HUES6 (cell line): ENCODE data around the gene ADAD2.

Experiments
- H3K27ac ChIP-seq: 2 replicates; pipeline ENCODE4 v1.7.0; 2013; ENCODE audit warnings: low read depth, mild to moderate bottlenecking, low read length, inconsistent platforms
- H3K27me3 ChIP-seq: 2 replicates; pipeline ENCODE4 v1.6.1; 2013; ENCODE audit warnings: low read length; ENCODE audit not compliant: control insufficient read depth, insufficient read depth
- H3K36me3 ChIP-seq: 2 replicates; pipeline ENCODE4 v1.6.1; 2013; ENCODE audit warnings: low read length; ENCODE audit not compliant: control insufficient read depth, insufficient read depth
- H3K4me1 ChIP-seq: 2 replicates; pipeline ENCODE4 v1.6.1; 2013; ENCODE audit warnings: low read length; ENCODE audit not compliant: control insufficient read depth, insufficient read depth
- H3K4me3 ChIP-seq: 2 replicates; pipeline ENCODE4 v1.5.1; 2013; ENCODE audit warnings: low read depth, low read length
- H3K9ac ChIP-seq: one replicate; pipeline ENCODE4 v1.6.1; 2013; ENCODE audit warnings: mild to moderate bottlenecking, low read length
- H3K9me3 ChIP-seq: 2 replicates; pipeline ENCODE4 v1.6.1; 2013; ENCODE audit warnings: low read depth, low read length; ENCODE audit not compliant: control insufficient read depth, insufficient read depth

The ADAD2 gene

DNA sequence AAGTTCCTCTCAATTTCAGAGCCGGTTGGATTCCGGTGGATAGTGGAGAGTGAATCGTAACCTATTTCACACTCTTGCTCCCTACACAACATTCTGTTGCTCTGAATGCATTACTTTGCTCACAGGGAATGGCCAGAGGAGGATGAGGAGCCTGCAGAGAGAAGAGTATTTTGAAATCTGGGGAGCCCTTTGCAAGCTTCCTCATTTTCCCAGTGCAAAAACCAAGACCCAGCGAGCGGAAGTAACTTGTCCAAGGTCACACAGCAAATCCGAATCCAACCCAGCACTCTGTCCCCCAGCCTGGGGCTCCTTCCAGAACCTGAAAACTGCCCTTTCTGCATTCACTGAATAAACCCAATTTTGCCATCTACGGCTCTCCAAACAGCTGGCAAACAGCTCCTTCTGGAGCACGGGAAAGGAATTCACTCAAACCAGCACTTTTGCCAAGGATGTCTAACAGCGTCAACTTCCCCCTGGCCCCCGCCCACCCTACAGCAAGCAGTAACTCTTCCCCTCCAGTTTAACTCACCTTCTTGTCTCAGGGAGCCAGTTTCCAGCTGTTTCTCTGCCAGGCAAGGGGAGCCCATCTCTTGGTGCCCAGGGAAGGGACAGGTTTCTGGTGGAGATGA is 48.3 kb downstream of the ADAD2 start:
- Histone ChIP-seq H3K4me1 (no peaks in the 10 kb centered on the region), H3K27ac (no peak overlapping the region), H3K27me3 (no peaks in the 10 kb centered on the region), H3K4me3 (no peak overlapping the region), H3K9ac (no peak overlapping the region), H3K9me3 (no peaks in the 10 kb centered on the region; the same call in 1 of the 2 replicates), H3K36me3 (no peaks in the 10 kb centered on the region)

DNA sequence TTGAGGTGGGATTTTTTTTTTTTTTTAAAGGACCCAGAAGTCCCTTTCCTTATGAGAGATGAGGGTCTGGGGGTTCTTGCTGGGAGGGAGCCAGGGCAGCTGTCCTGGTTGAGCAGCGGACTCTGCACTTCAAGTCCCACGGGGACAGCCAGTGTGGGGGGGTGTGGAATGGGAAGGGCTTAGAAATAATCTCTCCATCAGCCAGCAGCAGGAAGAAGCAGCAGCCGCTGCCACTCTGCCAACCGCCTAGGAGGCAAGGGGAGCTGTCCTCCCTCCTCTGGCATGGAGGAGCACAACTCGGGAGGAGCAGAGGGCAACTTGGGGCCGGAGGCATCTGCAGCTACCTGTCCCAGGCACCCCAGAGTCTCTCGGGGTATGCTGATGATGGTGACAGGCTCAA is 49.0 kb downstream of the ADAD2 start, which contains the start of gene KCNG4:
Gene KCNG4, minus strand, starts transcription at position 104 of the 400 bp plus-strand sequence. CDS start 2,527 bp downstream, outside the sequence.
- no peaks in the 10 kb centered on the region for H3K36me3 ChIP-seq
- H3K4me1 ChIP-seq, result no peaks in the 10 kb centered on the region
- H3K9ac ChIP-seq, result no peak within 1 kb of the TSS
- H3K27ac ChIP-seq, result no peak within 1 kb of the TSS
- no peaks in the 10 kb centered on the region for H3K27me3 ChIP-seq
- no peak within 1 kb of the TSS for H3K4me3 ChIP-seq
- no peaks in the 10 kb centered on the region; the same call in 1 of the 2 replicates for H3K9me3 ChIP-seq

GRCh38 chr16:84240455-84240854 is 49.5 kb downstream of the ADAD2 start:
- Histone ChIP-seq H3K4me1 (no peaks in the 10 kb centered on the region), H3K9me3 (no peaks in the 10 kb centered on the region; the same call in 1 of the 2 replicates), H3K9ac (no peak overlapping the region), H3K27me3 (no peaks in the 10 kb centered on the region), H3K36me3 (no peaks in the 10 kb centered on the region), H3K27ac (no peak overlapping the region), H3K4me3 (no peak overlapping the region)

DNA sequence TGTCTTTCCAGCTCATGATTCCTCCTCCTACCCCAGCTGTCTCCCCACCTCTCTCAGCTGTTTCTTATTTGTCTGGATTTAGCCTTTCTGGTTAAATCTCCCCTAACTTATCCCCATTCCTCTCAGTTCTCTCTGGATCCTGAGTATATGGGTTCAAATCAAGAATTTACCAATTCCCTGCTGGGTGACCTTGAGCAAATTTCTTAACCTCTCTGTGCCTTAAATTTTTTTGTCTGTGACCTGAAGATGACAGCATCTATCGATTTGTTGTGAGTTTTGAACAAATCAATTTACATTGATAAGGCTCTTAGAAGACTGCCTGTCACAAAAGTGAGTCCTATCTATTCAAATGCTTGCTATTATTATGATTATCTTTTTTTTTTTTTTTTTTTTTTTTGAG is 50.8 kb downstream of the ADAD2 start:
- Histone ChIP-seq H3K4me3 (no peak overlapping the region), H3K9me3 (no peaks in the 10 kb centered on the region; the same call in 1 of the 2 replicates), H3K36me3 (no peaks in the 10 kb centered on the region), H3K27me3 (no peaks in the 10 kb centered on the region), H3K4me1 (no peaks in the 10 kb centered on the region), H3K9ac (no peak overlapping the region), H3K27ac (no peak overlapping the region)

GRCh38 chr16:84242839-84243238 is 51.9 kb downstream of the ADAD2 start:
- no peaks in the 10 kb centered on the region for H3K4me1 ChIP-seq
- H3K27ac ChIP-seq, result no peak overlapping the region
- no peak overlapping the region for H3K9ac ChIP-seq
- H3K36me3 ChIP-seq, result no peaks in the 10 kb centered on the region
- no peaks in the 10 kb centered on the region; the same call in 1 of the 2 replicates for H3K9me3 ChIP-seq
- no peaks in the 10 kb centered on the region for H3K27me3 ChIP-seq
- H3K4me3 ChIP-seq, result no peak overlapping the region

DNA sequence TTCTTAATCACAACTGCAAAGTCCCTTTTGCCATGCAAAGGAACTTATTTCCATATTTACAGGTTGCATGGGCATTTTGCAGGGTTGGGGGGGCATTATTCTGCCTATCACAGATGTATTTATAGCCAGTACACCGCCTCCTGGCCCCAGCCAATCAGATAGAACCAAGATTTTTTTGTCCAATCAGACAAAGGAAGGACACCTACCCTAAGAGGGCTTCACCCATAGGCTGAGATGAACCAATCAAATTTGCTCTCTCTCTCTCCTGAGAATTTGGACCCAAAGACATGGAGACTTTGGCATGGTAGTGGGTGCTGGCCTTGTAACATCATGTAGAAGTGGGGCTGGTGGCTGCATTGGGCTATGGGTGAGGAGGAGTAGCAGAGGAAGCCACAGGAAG is 52.8 kb downstream of the ADAD2 start:
- no peaks in the 10 kb centered on the region for H3K36me3 ChIP-seq
- H3K4me3 ChIP-seq, result no peak overlapping the region
- no peak overlapping the region for H3K27ac ChIP-seq
- no peaks in the 10 kb centered on the region for H3K4me1 ChIP-seq
- no peaks in the 10 kb centered on the region for H3K27me3 ChIP-seq
- H3K9me3 ChIP-seq, result no peaks in the 10 kb centered on the region; the same call in 1 of the 2 replicates
- no peak overlapping the region for H3K9ac ChIP-seq

- no peaks in the 10 kb centered on the region for H3K27me3 ChIP-seq
- H3K36me3 ChIP-seq, result no peaks in the 10 kb centered on the region
- no peaks in the 10 kb centered on the region for H3K4me1 ChIP-seq
- no peak overlapping the region for H3K9ac ChIP-seq
- H3K4me3 ChIP-seq, result no peak overlapping the region
- no peak overlapping the region for H3K27ac ChIP-seq
- H3K9me3 ChIP-seq, result no peaks in the 10 kb centered on the region; the same call in 1 of the 2 replicates
These were observed 53.8 kb downstream of the ADAD2 start for GRCh38 chr16:84244728-84245127.

GRCh38 chr16:84245956-84246678 is 55.2 kb downstream of the ADAD2 start:
- no peaks in the 10 kb centered on the region for H3K4me1 ChIP-seq
- H3K4me3 ChIP-seq, result no peak overlapping the region
- H3K27ac ChIP-seq, result no peak overlapping the region
- H3K36me3 ChIP-seq, result no peaks in the 10 kb centered on the region
- no peaks in the 10 kb centered on the region for H3K27me3 ChIP-seq
- H3K9me3 ChIP-seq, result no peaks in the 10 kb centered on the region; the same call in 1 of the 2 replicates
- H3K9ac ChIP-seq, result no peak overlapping the region

DNA sequence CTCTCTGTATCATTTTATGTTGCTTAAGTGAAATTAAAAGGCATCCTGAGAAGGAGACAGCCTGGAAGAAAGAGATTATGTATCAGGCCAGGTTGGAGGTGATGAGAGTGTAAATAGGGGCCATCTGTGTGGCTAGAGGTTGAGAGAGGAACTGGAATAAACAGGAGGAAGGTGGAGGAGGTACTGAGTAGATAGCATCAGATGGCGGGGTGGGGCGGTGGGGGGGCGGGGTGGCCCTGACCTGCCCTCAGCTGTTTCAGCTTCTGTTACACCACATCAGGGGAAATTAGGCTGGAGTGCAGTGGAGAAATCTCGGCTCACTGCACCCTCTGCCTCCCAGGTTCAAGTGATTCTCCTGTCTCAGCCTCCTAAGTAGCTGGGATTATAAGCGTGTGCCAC is 55.7 kb downstream of the ADAD2 start:
- Histone ChIP-seq H3K4me3 (no peak overlapping the region), H3K27me3 (no peaks in the 10 kb centered on the region), H3K4me1 (no peaks in the 10 kb centered on the region), H3K27ac (no peak overlapping the region), H3K36me3 (no peaks in the 10 kb centered on the region), H3K9me3 (no peaks in the 10 kb centered on the region; the same call in 1 of the 2 replicates), H3K9ac (no peak overlapping the region)
